K562 (cell line): ENCODE data around the gene TMC2. TPM values are rescaled to one million over a fixed set of nuclear protein-coding genes. Genes with fewer than 3 reads are reported as not detected.
A peak's percentile ranks its signal among the peaks of the same experiment; 100 is the strongest.

ENCODE experiments used
- ATAC-seq: fragments of 200-7000 bp; cut with Tn5 transposase; 3 replicates; pipeline ENCODE4 v1.9.1; 2020; ENCODE audit warnings: moderate library complexity
- BruUV-seq: library from RNA; stranded (reverse); fragments of 400-500 nt; replicated peaks from 2 replicates; lab custom pipeline; 2021; lab: Mats Ljungman, UMichigan
- CTCF ChIA-PET: fragments of 300-600 bp; formaldehyde crosslinking; extraction: SDS; loops from one replicate; lab custom pipeline; 2021; ENCODE audit warnings: low intra/inter-chr PET ratio; lab: Yijun Ruan, JAX
- POLR2A ChIA-PET: fragments of 300-600, 350-650 bp; sonication (Branson Sonifier 250); formaldehyde crosslinking; extraction: SDS; loops from one replicate; lab custom pipeline; 2021; ENCODE audit warnings: antibody characterized with exemption, inconsistent platforms; lab: Yijun Ruan, JAX
- DNase-seq, 4 experiments: peaks; one replicate each; pipeline versions ENCODE4 v3.0.0 to v3.0.0-alpha.2; 2011 to 2018; ENCODE audit warnings: low spot score in 3 of 4, mixed read lengths in 3 of 4; ENCODE audit errors: extremely low read depth in 1 of 4
- FAIRE-seq: peaks from 2 replicates; lab custom pipeline; 2011; peaks lifted over from hg19 to GRCh38; lab: Jason Lieb, UNC
- H2AFZ ChIP-seq: 2 replicates; pipeline ENCODE4 v1.6.0; 2011; ENCODE audit warnings: low read depth, low read length, control low read depth, inconsistent platforms
- H3K27ac ChIP-seq: fragments of 200-600 bp; 3 replicates; pipeline ENCODE4 v1.8.0; 2011; ENCODE audit warnings: low read depth, mild to moderate bottlenecking, control low read depth, inconsistent platforms, low read length, moderate library complexity, mixed read lengths; ENCODE audit errors: extremely low read depth
- H3K27me3 ChIP-seq, 2 experiments: fragments of 300-600 bp in 1 of 2; 2 replicates in 1 of 2; 3 replicates in 1 of 2; pipeline versions ENCODE4 v1.6.0 to v1.8.0; 2011; ENCODE audit warnings: inconsistent platforms in 2 of 2, low read length in 2 of 2, mild to moderate bottlenecking in 1 of 2, mixed read lengths in 1 of 2, moderate library complexity in 1 of 2; ENCODE audit not compliant: control insufficient read depth in 2 of 2, insufficient read depth in 2 of 2
- H3K36me3 ChIP-seq: fragments of 300-600 bp; 3 replicates; pipeline ENCODE4 v1.8.0; 2011; ENCODE audit warnings: mild to moderate bottlenecking, low read length, inconsistent platforms; ENCODE audit not compliant: control insufficient read depth, insufficient read depth
- H3K4me1 ChIP-seq, 2 experiments: fragments of 200-600 bp in 1 of 2; replicated peaks in 1 of 2; 2 replicates in 1 of 2; 3 replicates in 1 of 2; pipeline versions ENCODE4 v1.5.1 to v1.8.0; 2011; ENCODE audit warnings: inconsistent platforms in 2 of 2, low read length in 2 of 2, mild to moderate bottlenecking in 1 of 2, mixed read lengths in 1 of 2, moderate library complexity in 1 of 2; ENCODE audit not compliant: control insufficient read depth in 2 of 2, insufficient read depth in 2 of 2
- H3K4me2 ChIP-seq: 2 replicates; pipeline ENCODE4 v1.6.1; 2011; ENCODE audit warnings: low read length, control low read depth, inconsistent platforms, mixed read lengths; ENCODE audit not compliant: insufficient read depth
- H3K4me3 ChIP-seq: fragments of 200-600 bp; sonication (generic), shearing (Covaris generic); 2 replicates; pipeline ENCODE4 v1.5.1; 2016; ENCODE audit warnings: control low read depth, inconsistent platforms
- H3K79me2 ChIP-seq: fragments of 200-600 bp; 3 replicates; pipeline ENCODE4 v1.8.0; 2011; ENCODE audit warnings: low read length, inconsistent platforms; ENCODE audit not compliant: control insufficient read depth, insufficient read depth
- H3K9ac ChIP-seq, 2 experiments: 2 replicates each; pipeline versions ENCODE4 v1.6.0 to v1.6.1; 2011; ENCODE audit warnings: low read depth in 2 of 2, low read length in 2 of 2, control low read depth in 1 of 2, inconsistent platforms in 1 of 2, mild to moderate bottlenecking in 1 of 2, mixed read lengths in 1 of 2; ENCODE audit not compliant: insufficient read depth in 1 of 2
- H3K9me1 ChIP-seq: one replicate; pipeline ENCODE4 v1.6.0; 2011; ENCODE audit warnings: inconsistent platforms, mild to moderate bottlenecking, low read length, moderate library complexity; ENCODE audit not compliant: control insufficient read depth, insufficient read depth
- H3K9me3 ChIP-seq: replicated peaks from 2 replicates; pipeline ENCODE4 v1.5.1; 2011; ENCODE audit warnings: low read depth, low read length, inconsistent platforms; ENCODE audit not compliant: control insufficient read depth, insufficient read depth
- H4K20me1 ChIP-seq: replicated peaks from 2 replicates; pipeline ENCODE4 v1.6.1; 2011; ENCODE audit warnings: low read length, inconsistent platforms, mixed read lengths; ENCODE audit not compliant: control insufficient read depth, insufficient read depth
- CCNT2 ChIP-seq: IDR thresholded peaks from 2 replicates; pipeline ENCODE4 v1.6.1; 2011; ENCODE audit warnings: borderline replicate concordance, low read depth, mild to moderate bottlenecking, moderate library complexity, mixed read lengths, low read length; ENCODE audit not compliant: insufficient read length; ENCODE audit errors: extremely low read depth
- CHD2 ChIP-seq: IDR thresholded peaks from 2 replicates; pipeline ENCODE4 v1.6.1; 2011; ENCODE audit warnings: low read depth, low read length
- CXXC5 ChIP-seq: fragments of 250-450 bp; sonication (Bioruptor Pico); IDR thresholded peaks from 2 replicates; pipeline ENCODE4 v1.8.0; 2022; ENCODE audit warnings: inconsistent platforms, mild to moderate bottlenecking, moderate library complexity
- GATA2 ChIP-seq: sonication (generic); formaldehyde crosslinking; IDR thresholded peaks from 2 replicates; pipeline ENCODE4 v1.4.0; 2020; ENCODE audit warnings: mild to moderate bottlenecking, missing genetic modification reagents
- HDAC1 ChIP-seq, 2 experiments: fragments of 450-650 bp; IDR thresholded peaks; 2 replicates each; pipeline ENCODE4 v1.6.1; 2016 to 2017; ENCODE audit warnings: inconsistent platforms in 1 of 2, mild to moderate bottlenecking in 1 of 2, moderate library complexity in 1 of 2
- NCOA1 ChIP-seq: fragments of 450-650 bp; IDR thresholded peaks from 2 replicates; pipeline ENCODE4 v1.6.1; 2016; ENCODE audit warnings: low read depth
- POLR2AphosphoS5 ChIP-seq: IDR thresholded peaks from 2 replicates; pipeline ENCODE4 v1.6.1; 2011; ENCODE audit warnings: mild to moderate bottlenecking, low read depth, low read length, moderate library complexity; ENCODE audit not compliant: control insufficient read depth, insufficient read depth
- PRDM10 ChIP-seq: fragments of 450-650 bp; IDR thresholded peaks from 2 replicates; pipeline ENCODE4 v1.6.1; 2018; ENCODE audit not compliant: partially characterized antibody
- SNRNP70 ChIP-seq: fragments of 200-400 bp; formaldehyde crosslinking; optimal IDR thresholded peaks from 2 replicates; pipeline ENCODE3; 2017; ENCODE audit warnings: low read depth, low read length
- SREBF1 ChIP-seq: fragments of 150-350 bp; IDR thresholded peaks from 2 replicates; pipeline ENCODE4 v1.6.1; 2014; ENCODE audit warnings: antibody characterized with exemption, low read depth, low read length, borderline replicate concordance
- TFAP4 ChIP-seq: sonication (generic); formaldehyde crosslinking; IDR thresholded peaks from 2 replicates; pipeline ENCODE4 v1.8.0; 2022; ENCODE audit warnings: missing genetic modification reagents, mild to moderate bottlenecking, moderate library complexity, borderline replicate concordance
- ZNF277 ChIP-seq: fragments of 250-450 bp; sonication (Bioruptor Pico); IDR thresholded peaks from 2 replicates; pipeline ENCODE4 v1.8.0; 2022; ENCODE audit warnings: inconsistent platforms, mild to moderate bottlenecking, moderate library complexity, borderline replicate concordance
- ZNF384 ChIP-seq: IDR thresholded peaks from 2 replicates; pipeline ENCODE4 v1.6.1; 2012; ENCODE audit warnings: low read depth, low read length, improper control_type of control experiment
- WGBS: fragments of 100-300 bp; shearing (Covaris generic); methylation state at CpG from one replicate; pipeline ENCODE4 v1.1.6; 2016; ENCODE audit warnings: low coverage, mixed read lengths; ENCODE audit not compliant: insufficient coverage; ENCODE audit errors: missing lambda C conversion rate; 5-methylcytosine and 5-hydroxymethylcytosine counted together
- in situ Hi-C: fragments of 300-500 bp; cut with MboI; formaldehyde crosslinking; loops from 4 replicates; pipeline ENCODE4 v1.15.0; 2018; ENCODE audit warnings: inconsistent platforms, mixed read lengths
- intact Hi-C: fragments of 100-400 bp; cut with micrococcal nuclease; formaldehyde crosslinking; loops from 2 replicates; pipeline ENCODE4 v1.14.2; 2022
- polyA plus RNA-seq, 8 experiments: library from polyadenylated mRNA; depleted of rRNA in 4 of 8; stranded (reverse) in 5 of 8; unstranded in 3 of 8; fragments of >200 nt; fragmentation: Nextera tagmentation in 2 of 8; fragmentation: Illumina TruSeq in 1 of 8; extraction: Ambion mirVana in 2 of 8; extraction: Trizol in 1 of 8; gene quantifications; 2 replicates each; pipeline versions ENCODE4 v1.2.1 to v1.2.3, GENCODE V29; 2011 to 2014; ENCODE audit warnings: inconsistent platforms in 1 of 8, missing spikeins in 1 of 8
- total RNA-seq, 7 experiments: library from RNA; depleted of rRNA in 6 of 7; stranded (reverse); fragments of >200 nt in 6 of 7; fragmentation: Illumina TruSeq in 2 of 7; extraction: Trizol in 2 of 7; gene quantifications; 2 replicates each; pipeline versions ENCODE4 v1.2.1 to v1.2.3, GENCODE V29; 2011 to 2021; ENCODE audit warnings: low replicate concordance in 1 of 7
- TF ChIP-seq, protein P1 (sequence below): fragments of 450-650 bp; IDR thresholded peaks from 2 replicates; pipeline ENCODE4 v1.6.1; 2017; ENCODE audit warnings: mild to moderate bottlenecking, moderate library complexity

The TMC2 gene
- total and polyA plus RNA-seq, 9 of the 15 experiments (the other 6 are each of a cell fraction or from before 2014, with no cell fraction given), result not detected

- ATAC-seq (no peak), FAIRE-seq (no peak), DNase-seq (peak in 2 of 4 experiments; percentile 58 to 63)
- in situ Hi-C loops (no loop called here), intact Hi-C loops (no loop called here)
- Histone ChIP-seq H3K9me3 (no peaks in the 10 kb centered on the region), H3K4me1 (peaks cover 9 to 16% of the 10 kb centered on the region in 2 experiments; a peak in 4 of 5 replicates), H3K79me2 (peaks cover 19% of the 10 kb centered on the region), H4K20me1 (no peaks in the 10 kb centered on the region), H3K27me3 (no peaks in the 10 kb centered on the region), H3K4me3 (peak overlapping the region; percentile 74), H3K36me3 (no peaks in the 10 kb centered on the region), H3K4me2 (peak overlapping the region; percentile 85), H2AFZ (peak overlapping the region; percentile 100), H3K9me1 (no peaks in the 10 kb centered on the region), H3K9ac (peak overlapping the region; percentile 87 to 94), H3K27ac (peak overlapping the region; percentile 94)
- 1% methylated on average over 9 of the region's 9 CpGs for WGBS
- ChIA-PET POLR2A (interaction anchor here (1.2 to 1.9 kb wide), 4 partner anchors 11 to 42 kb away, joined by 3 to 10 read pairs (median 4); partner anchors contain the start of gene SNRPB), CTCF (no interaction called here)
- TSS peak; percentile 99 for BruUV-seq
- TF ChIP-seq PRDM10, result no peak
- TF ChIP-seq, protein P1, sequence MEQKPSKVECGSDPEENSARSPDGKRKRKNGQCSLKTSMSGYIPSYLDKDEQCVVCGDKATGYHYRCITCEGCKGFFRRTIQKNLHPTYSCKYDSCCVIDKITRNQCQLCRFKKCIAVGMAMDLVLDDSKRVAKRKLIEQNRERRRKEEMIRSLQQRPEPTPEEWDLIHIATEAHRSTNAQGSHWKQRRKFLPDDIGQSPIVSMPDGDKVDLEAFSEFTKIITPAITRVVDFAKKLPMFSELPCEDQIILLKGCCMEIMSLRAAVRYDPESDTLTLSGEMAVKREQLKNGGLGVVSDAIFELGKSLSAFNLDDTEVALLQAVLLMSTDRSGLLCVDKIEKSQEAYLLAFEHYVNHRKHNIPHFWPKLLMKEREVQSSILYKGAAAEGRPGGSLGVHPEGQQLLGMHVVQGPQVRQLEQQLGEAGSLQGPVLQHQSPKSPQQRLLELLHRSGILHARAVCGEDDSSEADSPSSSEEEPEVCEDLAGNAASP, result no peak
- peak; percentile 53; the same call in 1 of the 2 replicates for TF ChIP-seq GATA2 (CRISPR knock-in tag)
- TF ChIP-seq SREBF1, result no peak
- no peak for TF ChIP-seq TFAP4 (CRISPR knock-in tag)
- no peak for TF ChIP-seq SNRNP70
- TF ChIP-seq CHD2, result no peak
- TF ChIP-seq NCOA1, result no peak
- TF ChIP-seq CXXC5 (CRISPR knock-in tag), result no peak
- TF ChIP-seq CCNT2, result no peak
- TF ChIP-seq ZNF384, result no peak
- no peak for TF ChIP-seq HDAC1 (IDR thresholded peaks at IDR 0.05)
- TF ChIP-seq POLR2AphosphoS5, result no peak
- TF ChIP-seq ZNF277 (CRISPR knock-in tag), result no peak
Measured at GRCh38 chr20:2509468-2509781, 26.9 kb upstream of the TMC2 start.
